GM19372 (cell line): Measurements from ENCODE around the gene LARGE1.

ENCODE experiments used
- ATAC-seq: cut with Tn5 transposase; IDR thresholded peaks from one replicate; pipeline ENCODE4 v1.9.1; 2021; ENCODE audit warnings: mild to moderate bottlenecking, low read depth, moderate library complexity; ENCODE audit not compliant: unreplicated experiment

The LARGE1 gene

GRCh38 chr22:33887173-33887572 is 33.1 kb downstream of the LARGE1 start:
- no peak for ATAC-seq

- ATAC-seq, result no peak
These were observed 33.6 kb downstream of the LARGE1 start for GRCh38 chr22:33886696-33887095.

GRCh38 chr22:33884829-33885228 is 35.4 kb downstream of the LARGE1 start:
- ATAC-seq, result no peak

- ATAC-seq, result no peak
These were observed 36.1 kb downstream of the LARGE1 start for GRCh38 chr22:33883961-33884808.

GRCh38 chr22:33883561-33883960 is 36.7 kb downstream of the LARGE1 start:
- no peak for ATAC-seq

- ATAC-seq, result no peak
These were observed 37.3 kb downstream of the LARGE1 start for GRCh38 chr22:33882991-33883390.

- ATAC-seq, result no peak
These were observed 39.3 kb downstream of the LARGE1 start for GRCh38 chr22:33880986-33881385.

GRCh38 chr22:33879796-33880195 is 40.5 kb downstream of the LARGE1 start:
- ATAC-seq, result no peak

GRCh38 chr22:33875316-33875715 is 45.0 kb downstream of the LARGE1 start:
- ATAC-seq, result no peak

- ATAC-seq, result no peak
These were observed 46.1 kb downstream of the LARGE1 start for GRCh38 chr22:33874206-33874605.

- ATAC-seq, result no peak
These were observed 46.6 kb downstream of the LARGE1 start for GRCh38 chr22:33873666-33874065.

- ATAC-seq, result no peak
These were observed 47.1 kb downstream of the LARGE1 start for GRCh38 chr22:33873186-33873585.

- no peak for ATAC-seq
These were observed 48.3 kb downstream of the LARGE1 start for GRCh38 chr22:33871935-33872334.

GRCh38 chr22:33869946-33870345 is 50.3 kb downstream of the LARGE1 start:
- no peak for ATAC-seq

- no peak for ATAC-seq
These were observed 52.3 kb downstream of the LARGE1 start for GRCh38 chr22:33867971-33868370.

GRCh38 chr22:33867118-33867866 is 53.0 kb downstream of the LARGE1 start:
- no peak for ATAC-seq

- no peak for ATAC-seq
These were observed 53.8 kb downstream of the LARGE1 start for GRCh38 chr22:33866511-33866910.

GRCh38 chr22:33865996-33866395 is 54.3 kb downstream of the LARGE1 start:
- ATAC-seq, result no peak

- ATAC-seq, result no peak
These were observed 55.0 kb downstream of the LARGE1 start for GRCh38 chr22:33865248-33865647.

- ATAC-seq, result no peak
These were observed 55.5 kb downstream of the LARGE1 start for GRCh38 chr22:33864723-33865130.

GRCh38 chr22:33861216-33861875 is 58.9 kb downstream of the LARGE1 start:
- no peak for ATAC-seq
